SK-N-MC (cell line): ENCODE measurements around the gene TSPAN3.

Experiments used
- EZH2 ChIP-seq: fragments of 200-600 bp; sonication (generic); IDR thresholded peaks from one replicate; pipeline ENCODE4 v1.6.1; 2017; ENCODE audit warnings: antibody characterized with exemption
- FOXP2 ChIP-seq: optimal IDR thresholded peaks from 2 replicates; pipeline ENCODE3; 2011; ENCODE audit warnings: mild to moderate bottlenecking, moderate library complexity; ENCODE audit not compliant: insufficient read depth; ENCODE audit errors: extremely low read length, control extremely low read depth
- POLR2AphosphoS5 ChIP-seq: IDR thresholded peaks from 2 replicates; pipeline ENCODE4 v1.6.1; 2012; ENCODE audit warnings: mild to moderate bottlenecking, low read depth, low read length, borderline replicate concordance

DNA sequence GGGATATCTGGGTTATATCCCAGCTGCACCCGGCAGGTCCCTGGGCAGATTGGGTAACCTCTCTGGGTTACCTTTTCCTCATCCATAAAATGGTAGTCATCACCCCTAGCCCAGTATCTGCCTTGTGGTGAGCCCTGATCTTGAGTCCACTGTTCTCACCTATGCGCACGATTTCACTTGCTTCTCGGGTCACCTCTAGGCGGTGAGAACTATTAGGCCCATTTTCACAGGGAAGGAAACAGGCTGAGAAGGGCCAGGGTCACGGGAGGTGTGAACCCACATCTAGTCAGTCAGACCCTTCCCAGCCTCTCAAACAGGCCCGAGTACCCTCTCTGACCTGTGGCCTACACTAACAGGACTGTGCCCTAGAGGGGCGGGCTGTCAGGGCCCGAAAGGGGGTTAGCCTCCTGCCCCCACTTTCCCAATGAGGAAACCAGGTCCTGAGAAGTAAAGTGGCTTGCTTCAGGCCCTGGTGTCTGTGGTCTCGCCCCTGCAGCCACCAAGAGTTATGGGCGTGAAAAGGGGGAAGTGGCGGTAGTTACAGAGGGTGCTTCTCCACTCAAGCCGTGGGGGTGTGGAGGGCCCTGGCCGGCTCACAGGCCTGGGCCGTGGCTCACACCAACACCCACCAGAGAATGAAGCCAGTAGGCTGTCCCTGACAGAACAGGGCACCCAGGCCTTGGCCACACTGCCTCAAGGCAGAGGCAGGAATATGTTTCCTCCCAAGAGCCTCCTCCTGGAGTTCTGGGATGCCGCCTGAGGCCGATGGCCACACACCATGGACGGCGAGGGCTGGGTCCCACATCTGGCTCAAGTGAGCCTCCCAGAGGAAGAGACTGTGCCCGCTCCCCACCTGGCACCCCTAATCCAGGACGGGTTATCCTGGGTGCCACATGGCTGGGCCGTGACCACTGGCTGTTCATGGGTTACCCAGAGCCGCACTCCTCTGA lies 56.5 kb downstream of the TSPAN3 start:
- TF ChIP-seq EZH2 (no peak), POLR2AphosphoS5 (no peak), FOXP2 (no peak)
